ENCODE measurements around the gene BARX2. TPM values are rescaled to one million over a fixed set of nuclear protein-coding genes. Genes with fewer than 3 reads are reported as not detected.

The BARX2 gene
- polyA plus RNA-seq, 1 donor from 2014 or later = not detected

GRCh38 chr11:129428557-129428956 lies 52.9 kb downstream of the BARX2 start:
- Histone ChIP-seq H3K9ac (ENCODE audit: low read length) (no peak overlapping the region), H2AFZ (ENCODE audit: low read depth, low read length) (no peak overlapping the region), H3K27ac (ENCODE audit: low read length) (no peak overlapping the region), H3K79me2 (replicated peaks; ENCODE audit: insufficient read depth, low read length) (no peaks in the 10 kb centered on the region), H4K20me1 (ENCODE audit: insufficient read depth) (no peaks in the 10 kb centered on the region), H3K36me3 (ENCODE audit: insufficient read depth, low read length) (no peaks in the 10 kb centered on the region), H3K4me2 (ENCODE audit: low read length) (no peak overlapping the region), H3K27me3 (ENCODE audit: insufficient read depth, low read depth, low read length) (no peaks in the 10 kb centered on the region), H3K4me3 (ENCODE audit: low read length) (no peak overlapping the region), H3F3A (ENCODE audit: insufficient read depth, low read length, poor library complexity, severe bottlenecking) (no peaks in the 10 kb centered on the region), H3K9me2 (ENCODE audit: insufficient read depth, low read length) (no peaks in the 10 kb centered on the region), H3K9me3 (ENCODE audit: low read length) (peaks cover 5% of the 10 kb centered on the region)
- TF ChIP-seq SMC3 (conservative IDR thresholded peaks at IDR 0.05; ENCODE audit: poor library complexity) = no peak
- TF ChIP-seq MXI1 (conservative IDR thresholded peaks at IDR 0.05; ENCODE audit: poor library complexity, severe bottlenecking) = no peak
- no peak for TF ChIP-seq EP300 (conservative IDR thresholded peaks at IDR 0.05; ENCODE audit: poor library complexity, severe bottlenecking)
- TF ChIP-seq POLR2AphosphoS5 (IDR thresholded peaks at IDR 0.05) = no peak
- no peak for TF ChIP-seq REST (IDR thresholded peaks at IDR 0.05; ENCODE audit: borderline replicate concordance)
- TF ChIP-seq TAF1 (IDR thresholded peaks at IDR 0.05; ENCODE audit: low read depth) = no peak
- no peak for TF ChIP-seq EZH2 (IDR thresholded peaks at IDR 0.05; ENCODE audit: borderline replicate concordance, insufficient read depth, low read length, poor library complexity, severe bottlenecking)
- TF ChIP-seq CTCF (IDR thresholded peaks at IDR 0.05; ENCODE audit: poor library complexity, severe bottlenecking) = no peak
- no peak for TF ChIP-seq RAD21 (conservative IDR thresholded peaks at IDR 0.05)

- no peaks in the 10 kb centered on the region for H3K36me3 ChIP-seq (ENCODE audit: insufficient read depth, low read length)
- H4K20me1 ChIP-seq (ENCODE audit: insufficient read depth) = no peaks in the 10 kb centered on the region
- H3K27me3 ChIP-seq (ENCODE audit: insufficient read depth, low read depth, low read length) = no peaks in the 10 kb centered on the region
- no peaks in the 10 kb centered on the region for H3K79me2 ChIP-seq (replicated peaks; ENCODE audit: insufficient read depth, low read length)
- TF ChIP-seq EP300 (conservative IDR thresholded peaks at IDR 0.05; ENCODE audit: poor library complexity, severe bottlenecking) (no peak), REST (IDR thresholded peaks at IDR 0.05; ENCODE audit: borderline replicate concordance) (no peak), MXI1 (conservative IDR thresholded peaks at IDR 0.05; ENCODE audit: poor library complexity, severe bottlenecking) (no peak), POLR2AphosphoS5 (IDR thresholded peaks at IDR 0.05) (no peak), SMC3 (conservative IDR thresholded peaks at IDR 0.05; ENCODE audit: poor library complexity) (no peak)
- no peak overlapping the region for H3K9ac ChIP-seq (ENCODE audit: low read length)
- H3K9me2 ChIP-seq (ENCODE audit: insufficient read depth, low read length) = no peaks in the 10 kb centered on the region
- no peak overlapping the region for H3K4me3 ChIP-seq (ENCODE audit: low read length)
- H2AFZ ChIP-seq (ENCODE audit: low read depth, low read length) = no peak overlapping the region
- no peak overlapping the region for H3K27ac ChIP-seq (ENCODE audit: low read length)
- peaks cover 5% of the 10 kb centered on the region for H3K9me3 ChIP-seq (ENCODE audit: low read length)
- H3F3A ChIP-seq (ENCODE audit: insufficient read depth, low read length, poor library complexity, severe bottlenecking) = no peaks in the 10 kb centered on the region
- no peak overlapping the region for H3K4me2 ChIP-seq (ENCODE audit: low read length)
Observed at GRCh38 chr11:129434641-129435498, 59.2 kb downstream of the BARX2 start.

Measured in neural cell (in vitro differentiated cells).